ENCODE measurements around the gene SNRPD1.

GRCh38 chr18:21682371-21683051 is 70.4 kb downstream of the SNRPD1 start:
- TF ChIP-seq CTCF (IDR thresholded peaks at IDR 0.05): no peak
- TF ChIP-seq EP300 (IDR thresholded peaks at IDR 0.05): no peak
- no peak for TF ChIP-seq POLR2AphosphoS5 (IDR thresholded peaks at IDR 0.05)
- TF ChIP-seq POLR2A (IDR thresholded peaks at IDR 0.05): no peak

Data from upper lobe of left lung (tissue), 4 donors.